Endothelial cell of umbilical vein (primary cell): Measurements from ENCODE around the gene NRF1. TPM values are rescaled to one million over a fixed set of nuclear protein-coding genes. Genes with fewer than 3 reads are reported as not detected.

Experiments used
- BruUV-seq: library from RNA; stranded (reverse); fragments of 400-500 nt; replicated peaks from 2 replicates; lab custom pipeline; 2021; lab: Mats Ljungman, UMichigan
- CTCF ChIA-PET: fragments of 300-600, 350-600 bp; sonication (Branson Sonifier 250); formaldehyde crosslinking; loops from one replicate; lab custom pipeline; 2021; ENCODE audit warnings: antibody characterized with exemption, inconsistent platforms; lab: Charles Lee
- POLR2A ChIA-PET: fragments of 300-600, 350-600 bp; sonication (Branson Sonifier 250); formaldehyde crosslinking; loops from one replicate; lab custom pipeline; 2021; ENCODE audit warnings: antibody characterized with exemption, inconsistent platforms; lab: Charles Lee
- DNase-seq: peaks from one replicate; pipeline ENCODE4 v3.0.0-alpha.2; 2011; ENCODE audit warnings: low read depth, low spot score
- FAIRE-seq: peaks from 2 replicates; lab custom pipeline; 2011; peaks lifted over from hg19 to GRCh38; lab: Jason Lieb, UNC
- H2AFZ ChIP-seq: 2 replicates; pipeline ENCODE4 v1.6.0; 2012; ENCODE audit warnings: low read depth, low read length, control low read depth, inconsistent platforms
- H3K27ac ChIP-seq: 2 replicates; pipeline ENCODE4 v1.5.1; 2011; ENCODE audit warnings: low read depth, mild to moderate bottlenecking, control low read depth, low read length, moderate library complexity; ENCODE audit not compliant: insufficient read depth
- H3K27me3 ChIP-seq, 2 experiments: 2 replicates each; pipeline versions ENCODE4 v1.6.0 to v1.6.1; 2011; ENCODE audit warnings: low read length in 2 of 2, mixed read lengths in 1 of 2; ENCODE audit not compliant: control insufficient read depth in 2 of 2, insufficient read depth in 2 of 2
- H3K36me3 ChIP-seq, 2 experiments: 2 replicates in 1 of 2; 3 replicates in 1 of 2; pipeline ENCODE4 v1.5.1; 2011; ENCODE audit warnings: low read length in 2 of 2, mild to moderate bottlenecking in 1 of 2, moderate library complexity in 1 of 2; ENCODE audit not compliant: control insufficient read depth in 2 of 2, insufficient read depth in 2 of 2; ENCODE audit errors: extremely low read depth in 1 of 2
- H3K4me1 ChIP-seq: 3 replicates; pipeline ENCODE4 v1.5.1; 2011; ENCODE audit warnings: mild to moderate bottlenecking, low read length; ENCODE audit not compliant: control insufficient read depth, insufficient read depth; ENCODE audit errors: extremely low read depth
- H3K4me2 ChIP-seq: 2 replicates; pipeline ENCODE4 v1.6.1; 2011; ENCODE audit warnings: low read length, control low read depth, mixed read lengths; ENCODE audit not compliant: insufficient read depth
- H3K4me3 ChIP-seq, 3 experiments: fragments of 200-600 bp in 1 of 3; sonication (generic), shearing (Covaris generic) in 1 of 3; replicated peaks in 1 of 3; 2 replicates each; pipeline ENCODE4 v1.5.1; 2011 to 2016; ENCODE audit warnings: control low read depth in 3 of 3, low read length in 3 of 3, mild to moderate bottlenecking in 2 of 3, inconsistent platforms in 1 of 3, low read depth in 1 of 3, moderate library complexity in 1 of 3; ENCODE audit not compliant: insufficient read depth in 1 of 3
- H3K79me2 ChIP-seq: 2 replicates; pipeline ENCODE4 v1.6.0; 2012; ENCODE audit warnings: low read length, inconsistent platforms; ENCODE audit not compliant: control insufficient read depth, insufficient read depth
- H3K9ac ChIP-seq: replicated peaks from 2 replicates; pipeline ENCODE3; 2011; ENCODE audit warnings: low read length, control low read depth; ENCODE audit not compliant: insufficient read depth; ENCODE audit errors: extremely low read depth
- H3K9me1 ChIP-seq: replicated peaks from 3 replicates; pipeline ENCODE4 v1.6.0; 2011; ENCODE audit warnings: mild to moderate bottlenecking, low read length; ENCODE audit not compliant: control insufficient read depth, insufficient read depth; ENCODE audit errors: extremely low read depth
- H3K9me3 ChIP-seq: replicated peaks from 2 replicates; pipeline ENCODE4 v1.5.1; 2012; ENCODE audit warnings: low read length, inconsistent platforms; ENCODE audit not compliant: control insufficient read depth, insufficient read depth
- H4K20me1 ChIP-seq: replicated peaks from 2 replicates; pipeline ENCODE3; 2011; ENCODE audit warnings: mild to moderate bottlenecking, low read length; ENCODE audit not compliant: control insufficient read depth, insufficient read depth; ENCODE audit errors: extremely low read depth
- EZH2 ChIP-seq: IDR thresholded peaks from 2 replicates; pipeline ENCODE4 v1.6.1; 2012; ENCODE audit warnings: borderline replicate concordance, low read depth, mild to moderate bottlenecking, moderate library complexity, low read length, inconsistent platforms; ENCODE audit not compliant: severe bottlenecking
- FOS ChIP-seq: IDR thresholded peaks from 2 replicates; pipeline ENCODE4 v1.6.1; 2011; ENCODE audit warnings: mild to moderate bottlenecking, low read length, moderate library complexity, borderline replicate concordance; ENCODE audit not compliant: insufficient read depth
- GATA2 ChIP-seq: IDR thresholded peaks from 2 replicates; pipeline ENCODE4 v1.7.0; 2011; ENCODE audit warnings: low read depth, mild to moderate bottlenecking, moderate library complexity, mixed read lengths, low read length; ENCODE audit not compliant: insufficient read length, insufficient read depth
- JUN ChIP-seq: IDR thresholded peaks from 2 replicates; pipeline ENCODE4 v1.6.1; 2011; ENCODE audit warnings: borderline replicate concordance, low read depth; ENCODE audit not compliant: insufficient read length, insufficient read depth
- MYC ChIP-seq: IDR thresholded peaks from one replicate; pipeline ENCODE4 v1.6.1; 2011; ENCODE audit warnings: mild to moderate bottlenecking, low read depth, low read length
- POLR2A ChIP-seq: IDR thresholded peaks from 2 replicates; pipeline ENCODE4 v1.6.1; 2012; ENCODE audit warnings: low read depth, mild to moderate bottlenecking, control low read depth, low read length
- POLR2AphosphoS5 ChIP-seq: IDR thresholded peaks from 2 replicates; pipeline ENCODE4 v1.6.1; 2012; ENCODE audit warnings: low read depth, mild to moderate bottlenecking, control low read depth, low read length, moderate library complexity; ENCODE audit not compliant: insufficient read depth
- dilution Hi-C: fragments of 300-500 bp; cut with MboI; formaldehyde crosslinking; loops from one replicate; pipeline ENCODE4 v1.15.0; 2019; ENCODE audit warnings: low sequenced_read_pairs; ENCODE audit not compliant: extremely low pct_ligation_motif_present
- intact Hi-C: fragments of 100-400 bp; cut with micrococcal nuclease; formaldehyde crosslinking; loops from one replicate; pipeline ENCODE4 v1.10.0; 2022
- polyA plus RNA-seq, 4 experiments: library from polyadenylated mRNA; depleted of rRNA in 3 of 4; stranded (reverse) in 3 of 4; unstranded in 1 of 4; fragments of >200 nt; gene quantifications; 2 replicates each; pipeline versions ENCODE4 v1.2.1 to v1.2.3, GENCODE V29; 2011 to 2012; ENCODE audit warnings: missing spikeins in 1 of 4
- total RNA-seq: library from RNA; stranded (reverse); gene quantifications from 2 replicates; pipeline ENCODE4 v1.2.3, GENCODE V29; 2021
- TF ChIP-seq, protein P1 (sequence below), 2 donors: IDR thresholded peaks; 1 replicate in 1 of 2; 2 replicates in 1 of 2; pipeline ENCODE4 v1.5.1; 2011; ENCODE audit warnings: low read length in 2 of 2, mild to moderate bottlenecking in 2 of 2, moderate library complexity in 2 of 2, control low read depth in 1 of 2, inconsistent platforms in 1 of 2, low read depth in 1 of 2; ENCODE audit not compliant: insufficient read depth in 1 of 2; ENCODE audit errors: extremely low read depth in 1 of 2
- TF ChIP-seq, protein P2 (sequence below): IDR thresholded peaks from 2 replicates; pipeline ENCODE4 v1.6.1; 2011; ENCODE audit not compliant: insufficient read depth, insufficient read length

The NRF1 gene
- total and polyA plus RNA-seq, 2 donors (not counting 3 experiments of a cell fraction or from before 2014, with no cell fraction given) = 14.6 to 20.3 TPM

DNA sequence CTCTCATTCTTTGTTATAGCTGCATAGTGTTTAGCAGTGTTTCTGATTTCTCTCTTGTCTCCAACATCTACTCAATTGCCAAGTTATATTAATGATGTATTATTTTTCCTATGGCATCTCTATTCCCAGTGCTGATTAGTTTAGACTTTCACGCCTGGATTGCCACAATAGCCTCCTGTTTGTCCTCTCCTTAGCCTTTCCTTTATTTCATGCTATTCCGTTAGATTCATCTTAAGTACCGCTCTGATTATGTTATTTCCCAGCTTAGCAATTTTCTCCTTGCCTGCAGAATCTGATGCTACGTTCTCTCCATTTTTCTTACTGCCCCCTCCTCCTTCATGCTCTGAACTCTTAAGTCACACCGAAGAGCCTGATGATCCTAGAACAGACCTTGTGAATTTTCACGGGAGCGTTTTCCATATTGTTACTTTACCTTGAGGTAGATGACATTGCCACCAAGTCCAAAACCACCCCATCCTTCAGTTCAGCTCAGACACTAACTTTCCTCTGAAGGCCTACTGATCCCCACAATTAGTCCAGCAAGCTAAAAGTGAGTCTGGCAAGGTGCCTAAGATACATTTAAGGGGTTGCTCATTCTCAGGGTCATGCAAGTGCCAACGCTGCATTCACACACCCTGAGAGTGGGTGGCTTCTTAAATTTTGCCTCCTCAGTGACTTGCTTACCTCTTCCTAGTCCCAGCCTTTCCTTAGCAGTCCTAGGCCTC lies 6.6 kb upstream of the NRF1 start:
- no TSS peak for BruUV-seq
- no peak overlapping the region for H3K4me2 ChIP-seq
- no peaks in the 10 kb centered on the region for H3K9me1 ChIP-seq
- no peaks in the 10 kb centered on the region for H3K27me3 ChIP-seq
- dilution Hi-C loops (no loop called here), intact Hi-C loops (no loop called here)
- no peak overlapping the region for H2AFZ ChIP-seq
- H3K9me3 ChIP-seq = no peaks in the 10 kb centered on the region
- no peak overlapping the region for H3K27ac ChIP-seq
- DNase-seq (no peak), FAIRE-seq (no peak)
- ChIA-PET POLR2A (no interaction called here), CTCF (interaction anchor here (1.2 to 2.5 kb wide), 5 partner anchors 10 to 262 kb away, joined by 3 to 7 read pairs (median 7); no protein-coding TSS in a partner anchor)
- H3K36me3 ChIP-seq = no peaks in the 10 kb centered on the region
- H4K20me1 ChIP-seq = no peaks in the 10 kb centered on the region
- TF ChIP-seq GATA2 (no peak), POLR2A (no peak), FOS (no peak), MYC (no peak), EZH2 (no peak), JUN (no peak), POLR2AphosphoS5 (no peak)
- TF ChIP-seq, protein P1, sequence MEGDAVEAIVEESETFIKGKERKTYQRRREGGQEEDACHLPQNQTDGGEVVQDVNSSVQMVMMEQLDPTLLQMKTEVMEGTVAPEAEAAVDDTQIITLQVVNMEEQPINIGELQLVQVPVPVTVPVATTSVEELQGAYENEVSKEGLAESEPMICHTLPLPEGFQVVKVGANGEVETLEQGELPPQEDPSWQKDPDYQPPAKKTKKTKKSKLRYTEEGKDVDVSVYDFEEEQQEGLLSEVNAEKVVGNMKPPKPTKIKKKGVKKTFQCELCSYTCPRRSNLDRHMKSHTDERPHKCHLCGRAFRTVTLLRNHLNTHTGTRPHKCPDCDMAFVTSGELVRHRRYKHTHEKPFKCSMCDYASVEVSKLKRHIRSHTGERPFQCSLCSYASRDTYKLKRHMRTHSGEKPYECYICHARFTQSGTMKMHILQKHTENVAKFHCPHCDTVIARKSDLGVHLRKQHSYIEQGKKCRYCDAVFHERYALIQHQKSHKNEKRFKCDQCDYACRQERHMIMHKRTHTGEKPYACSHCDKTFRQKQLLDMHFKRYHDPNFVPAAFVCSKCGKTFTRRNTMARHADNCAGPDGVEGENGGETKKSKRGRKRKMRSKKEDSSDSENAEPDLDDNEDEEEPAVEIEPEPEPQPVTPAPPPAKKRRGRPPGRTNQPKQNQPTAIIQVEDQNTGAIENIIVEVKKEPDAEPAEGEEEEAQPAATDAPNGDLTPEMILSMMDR (IDR thresholded peaks at IDR 0.05; ENCODE audit: extremely low read depth in 1 of 2, insufficient read depth in 1 of 2, low read depth in 1 of 2, low read length in 2 of 2) = no peak
- TF ChIP-seq, protein P2, sequence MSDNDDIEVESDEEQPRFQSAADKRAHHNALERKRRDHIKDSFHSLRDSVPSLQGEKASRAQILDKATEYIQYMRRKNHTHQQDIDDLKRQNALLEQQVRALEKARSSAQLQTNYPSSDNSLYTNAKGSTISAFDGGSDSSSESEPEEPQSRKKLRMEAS = no peak
- no peak overlapping the region for H3K4me3 ChIP-seq
- H3K9ac ChIP-seq = no peak overlapping the region
- peaks cover 2% of the 10 kb centered on the region for H3K79me2 ChIP-seq
- no peaks in the 10 kb centered on the region for H3K4me1 ChIP-seq
